GM23338 (cell line): Measurements from ENCODE around the gene OMP.

Source experiments
- CREB1 ChIP-seq: fragments of 250-450 bp; sonication (Bioruptor Pico); IDR thresholded peaks from 2 replicates; pipeline ENCODE4 v1.5.0; 2020; ENCODE audit warnings: low read depth, mild to moderate bottlenecking, moderate library complexity
- CTCF ChIP-seq, 2 experiments: fragments of 200-600 bp in 1 of 2; sonication (generic) in 1 of 2; conservative IDR thresholded peaks; 2 replicates each; pipeline versions ENCODE4 v1.5.1 to v1.6.1; 2016 to 2017; ENCODE audit warnings: antibody characterized with exemption in 2 of 2, low read depth in 2 of 2, mild to moderate bottlenecking in 2 of 2, moderate library complexity in 1 of 2
- ETS1 ChIP-seq: IDR thresholded peaks from 2 replicates; pipeline ENCODE4 v1.6.1; 2016; ENCODE audit warnings: antibody characterized with exemption
- EZH2 ChIP-seq: fragments of 200-600 bp; sonication (generic); IDR thresholded peaks from one replicate; pipeline ENCODE4 v1.8.0; 2017; ENCODE audit warnings: antibody characterized with exemption, mild to moderate bottlenecking, low read depth; ENCODE audit not compliant: unreplicated experiment
- EZH2phosphoT487 ChIP-seq: fragments of 200-600 bp; sonication (generic); IDR thresholded peaks from one replicate; pipeline ENCODE4 v1.8.1; 2018; ENCODE audit warnings: antibody characterized with exemption; ENCODE audit not compliant: unreplicated experiment
- JUNB ChIP-seq: IDR thresholded peaks from one replicate; pipeline ENCODE4 v1.6.1; 2016; ENCODE audit warnings: antibody characterized with exemption; ENCODE audit not compliant: unreplicated experiment
- NANOG ChIP-seq: IDR thresholded peaks from 2 replicates; pipeline ENCODE4 v1.6.1; 2016; ENCODE audit warnings: antibody characterized with exemption, borderline replicate concordance
- POLR2AphosphoS5 ChIP-seq: IDR thresholded peaks from 2 replicates; pipeline ENCODE4 v1.6.1; 2016; ENCODE audit warnings: antibody characterized with exemption, low read depth
- REST ChIP-seq: IDR thresholded peaks from one replicate; pipeline ENCODE4 v1.6.1; 2018; ENCODE audit warnings: antibody characterized with exemption; ENCODE audit not compliant: unreplicated experiment
- STAT1 ChIP-seq: IDR thresholded peaks from one replicate; pipeline ENCODE4 v1.6.1; 2016; ENCODE audit warnings: antibody characterized with exemption; ENCODE audit not compliant: unreplicated experiment
- ZNF114 ChIP-seq: fragments of 250-450 bp; sonication (Bioruptor Pico); IDR thresholded peaks from 2 replicates; pipeline ENCODE4 v1.5.0; 2020; ENCODE audit warnings: mild to moderate bottlenecking, moderate library complexity
- ZNF331 ChIP-seq: fragments of 250-450 bp; sonication (Bioruptor Pico); IDR thresholded peaks from 2 replicates; pipeline ENCODE4 v1.5.0; 2020; ENCODE audit warnings: low read depth, mild to moderate bottlenecking, moderate library complexity
- ZNF462 ChIP-seq: fragments of 250-450 bp; sonication (Bioruptor Pico); IDR thresholded peaks from 2 replicates; pipeline ENCODE4 v1.5.0; 2020; ENCODE audit warnings: mild to moderate bottlenecking, moderate library complexity

GRCh38 chr11:77141034-77141433, 38.4 kb downstream of the OMP start:
- TF ChIP-seq POLR2AphosphoS5: no peak
- no peak for TF ChIP-seq CTCF (conservative IDR thresholded peaks at IDR 0.05; ENCODE audit: low read depth in 2 of 2)
- no peak for TF ChIP-seq REST
- TF ChIP-seq EZH2phosphoT487: no peak
- no peak for TF ChIP-seq NANOG
- no peak for TF ChIP-seq CREB1 (CRISPR knock-in tag)
- TF ChIP-seq EZH2: no peak
- TF ChIP-seq ZNF462 (CRISPR knock-in tag): no peak
- no peak for TF ChIP-seq ZNF331 (CRISPR knock-in tag)
- no peak for TF ChIP-seq ETS1
- no peak for TF ChIP-seq STAT1
- no peak for TF ChIP-seq ZNF114 (CRISPR knock-in tag)
- TF ChIP-seq JUNB: no peak
